ENCODE measurements around the gene FAM222A. TPM values are rescaled to one million over a fixed set of nuclear protein-coding genes. Genes with fewer than 3 reads are reported as not detected.

The FAM222A gene
- total RNA-seq, 1 donor from 2014 or later, result 0.73 TPM

DNA sequence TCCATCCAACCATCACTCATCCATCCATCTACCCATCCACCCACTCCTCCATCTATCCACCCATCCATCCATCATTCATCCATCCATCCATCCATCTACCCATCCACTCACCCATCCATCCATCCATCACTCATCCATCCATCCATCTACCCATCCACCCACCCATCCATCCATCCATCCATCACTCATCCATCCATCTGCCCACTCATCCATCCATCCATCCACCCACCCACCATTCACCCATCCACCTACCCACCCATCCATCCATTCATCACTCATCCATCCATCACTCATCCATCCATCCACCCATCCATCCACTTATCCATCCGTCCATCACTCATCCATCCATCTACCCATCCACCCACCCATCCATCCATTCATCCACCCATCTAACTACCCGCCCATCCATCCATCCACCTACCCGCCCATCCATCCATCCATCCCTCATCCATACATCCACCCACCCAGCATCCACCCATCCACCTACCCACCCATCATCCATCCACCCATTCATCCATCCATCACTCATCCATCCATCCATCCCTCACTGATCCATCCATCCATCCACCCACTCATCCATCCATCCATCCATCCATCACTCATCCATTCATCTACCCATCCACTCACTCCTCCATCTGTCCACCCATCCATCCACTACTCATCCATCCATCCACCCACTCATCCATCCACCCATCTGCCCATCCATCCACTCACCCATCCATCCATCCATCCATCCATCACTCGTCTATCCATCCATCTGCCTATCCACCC, 95.4 kb downstream of the FAM222A start:
- Mint-ChIP-seq H3K27me3 (peaks cover 3% of the 10 kb centered on the region), H3K27ac (no peak overlapping the region), H3K4me3 (no peak overlapping the region), H3K9me3 (no peaks in the 10 kb centered on the region), H3K4me1 (peaks cover 2% of the 10 kb centered on the region), H3K36me3 (ENCODE audit: low read depth) (no peaks in the 10 kb centered on the region)
- ATAC-seq (ENCODE audit: low read depth) (no peak), DNase-seq (no peak)
- intact Hi-C loops (cut with micrococcal nuclease), result no loop called here
- TF ChIP-seq, protein P1, sequence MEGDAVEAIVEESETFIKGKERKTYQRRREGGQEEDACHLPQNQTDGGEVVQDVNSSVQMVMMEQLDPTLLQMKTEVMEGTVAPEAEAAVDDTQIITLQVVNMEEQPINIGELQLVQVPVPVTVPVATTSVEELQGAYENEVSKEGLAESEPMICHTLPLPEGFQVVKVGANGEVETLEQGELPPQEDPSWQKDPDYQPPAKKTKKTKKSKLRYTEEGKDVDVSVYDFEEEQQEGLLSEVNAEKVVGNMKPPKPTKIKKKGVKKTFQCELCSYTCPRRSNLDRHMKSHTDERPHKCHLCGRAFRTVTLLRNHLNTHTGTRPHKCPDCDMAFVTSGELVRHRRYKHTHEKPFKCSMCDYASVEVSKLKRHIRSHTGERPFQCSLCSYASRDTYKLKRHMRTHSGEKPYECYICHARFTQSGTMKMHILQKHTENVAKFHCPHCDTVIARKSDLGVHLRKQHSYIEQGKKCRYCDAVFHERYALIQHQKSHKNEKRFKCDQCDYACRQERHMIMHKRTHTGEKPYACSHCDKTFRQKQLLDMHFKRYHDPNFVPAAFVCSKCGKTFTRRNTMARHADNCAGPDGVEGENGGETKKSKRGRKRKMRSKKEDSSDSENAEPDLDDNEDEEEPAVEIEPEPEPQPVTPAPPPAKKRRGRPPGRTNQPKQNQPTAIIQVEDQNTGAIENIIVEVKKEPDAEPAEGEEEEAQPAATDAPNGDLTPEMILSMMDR (IDR thresholded peaks at IDR 0.05), result no peak
- ChIA-PET POLR2A (no interaction called here), CTCF (no interaction called here)

DNA sequence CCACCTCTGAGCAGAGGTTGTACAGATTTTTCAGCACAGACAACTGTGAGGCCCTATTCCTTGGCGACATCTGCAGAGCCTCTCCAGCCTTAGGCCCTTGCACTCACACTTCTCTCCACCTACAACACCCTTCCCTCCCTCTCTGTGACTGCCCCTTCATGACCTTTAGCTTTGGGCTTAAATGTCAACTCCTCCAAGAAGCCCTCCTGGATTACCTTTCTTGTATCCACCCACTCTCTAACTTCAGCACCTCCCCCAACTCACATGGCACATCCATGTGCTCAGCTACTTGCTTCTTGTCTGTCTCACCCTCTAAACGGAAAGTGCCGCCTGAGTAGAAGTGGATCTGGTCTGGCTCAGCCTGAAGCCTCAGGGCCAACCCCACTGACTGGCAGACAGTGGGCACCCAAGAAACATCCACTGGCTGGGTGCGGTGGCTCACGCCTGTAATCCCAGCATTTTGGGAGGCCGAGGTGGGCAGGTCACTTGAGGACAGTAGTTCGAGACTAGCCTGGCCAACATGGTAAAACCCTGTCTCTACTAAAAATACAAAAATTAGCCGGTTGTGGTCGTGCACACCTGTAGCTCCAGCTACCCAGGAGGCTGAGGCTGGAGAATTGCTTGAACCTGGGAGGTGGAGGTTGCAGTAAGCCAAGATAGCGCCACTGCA, 97.5 kb downstream of the FAM222A start:
- ChIA-PET POLR2A (no interaction called here), CTCF (no interaction called here)
- TF ChIP-seq, protein P1 (IDR thresholded peaks at IDR 0.05), result no peak
- no peaks in the 10 kb centered on the region for H3K36me3 Mint-ChIP-seq (ENCODE audit: low read depth)
- no peak overlapping the region for H3K27ac Mint-ChIP-seq
- ATAC-seq (ENCODE audit: low read depth) (no peak), DNase-seq (no peak)
- intact Hi-C loops (cut with micrococcal nuclease), result no loop called here
- H3K4me1 Mint-ChIP-seq, result no peaks in the 10 kb centered on the region
- no peaks in the 10 kb centered on the region for H3K27me3 Mint-ChIP-seq
- no peak overlapping the region for H3K4me3 Mint-ChIP-seq
- no peaks in the 10 kb centered on the region for H3K9me3 Mint-ChIP-seq

DNA sequence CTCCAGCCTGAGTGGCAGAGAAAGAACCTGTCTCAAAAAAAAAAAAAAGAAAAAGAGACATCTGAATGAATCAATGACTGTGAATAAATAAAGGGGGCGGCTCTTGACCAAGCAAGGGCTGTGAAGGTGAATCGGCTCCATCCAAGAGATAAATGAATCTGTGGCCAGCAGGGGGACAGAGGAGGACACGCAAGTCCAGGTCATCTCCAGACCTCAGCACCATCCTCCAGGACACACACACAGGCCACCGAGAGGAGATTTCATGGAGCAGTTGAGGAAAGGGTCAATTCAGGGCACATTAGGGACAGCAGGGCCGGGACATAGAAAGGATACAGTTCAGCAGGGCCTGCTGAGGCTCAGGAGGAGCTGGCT, 98.0 kb downstream of the FAM222A start:
- H3K36me3 Mint-ChIP-seq (ENCODE audit: low read depth), result no peaks in the 10 kb centered on the region
- CTCF ChIA-PET, result no interaction called here
- DNase-seq (no peak), ATAC-seq (ENCODE audit: low read depth) (no peak)
- no peaks in the 10 kb centered on the region for H3K27me3 Mint-ChIP-seq
- no peak overlapping the region for H3K27ac Mint-ChIP-seq
- TF ChIP-seq, protein P1 (IDR thresholded peaks at IDR 0.05), result no peak
- H3K4me3 Mint-ChIP-seq, result no peak overlapping the region
- POLR2A ChIA-PET, result no interaction called here
- no peaks in the 10 kb centered on the region for H3K4me1 Mint-ChIP-seq
- no peaks in the 10 kb centered on the region for H3K9me3 Mint-ChIP-seq
- intact Hi-C loops (cut with micrococcal nuclease), result no loop called here

DNA sequence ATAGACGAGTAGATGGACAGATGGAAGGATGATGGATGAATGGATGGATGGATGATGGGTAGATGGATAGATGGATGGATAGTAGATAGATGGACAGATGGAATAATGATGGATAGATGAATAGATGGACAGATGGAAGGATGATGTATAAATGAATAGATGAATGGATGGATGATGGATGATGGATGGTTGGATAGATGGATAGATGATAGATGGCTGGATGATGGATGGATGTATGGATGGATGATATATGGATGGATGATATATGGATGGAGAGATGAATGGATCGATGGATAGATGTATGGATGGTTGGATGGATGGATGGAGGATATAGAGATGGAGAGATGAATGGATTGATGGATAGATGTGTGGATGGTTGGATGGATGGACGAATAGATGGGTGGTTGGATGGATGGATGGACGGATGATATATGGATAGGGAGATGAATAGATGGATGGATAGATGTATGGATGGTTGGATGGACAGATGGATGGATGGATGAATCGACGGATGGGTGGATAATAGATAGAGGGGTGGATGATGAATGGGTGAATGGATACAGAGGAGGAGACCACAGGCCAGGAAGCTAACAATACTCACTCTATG, 100.3 kb downstream of the FAM222A start:
- Mint-ChIP-seq H3K27ac (no peak overlapping the region), H3K9me3 (no peaks in the 10 kb centered on the region), H3K4me3 (no peak overlapping the region), H3K4me1 (no peaks in the 10 kb centered on the region), H3K27me3 (peaks cover 6% of the 10 kb centered on the region), H3K36me3 (ENCODE audit: low read depth) (no peaks in the 10 kb centered on the region)
- TF ChIP-seq, protein P1 (IDR thresholded peaks at IDR 0.05), result no peak
- POLR2A ChIA-PET, result no interaction called here
- DNase-seq (no peak), ATAC-seq (ENCODE audit: low read depth) (no peak)
- CTCF ChIA-PET, result no interaction called here
- intact Hi-C loops (cut with micrococcal nuclease), result no loop called here

DNA sequence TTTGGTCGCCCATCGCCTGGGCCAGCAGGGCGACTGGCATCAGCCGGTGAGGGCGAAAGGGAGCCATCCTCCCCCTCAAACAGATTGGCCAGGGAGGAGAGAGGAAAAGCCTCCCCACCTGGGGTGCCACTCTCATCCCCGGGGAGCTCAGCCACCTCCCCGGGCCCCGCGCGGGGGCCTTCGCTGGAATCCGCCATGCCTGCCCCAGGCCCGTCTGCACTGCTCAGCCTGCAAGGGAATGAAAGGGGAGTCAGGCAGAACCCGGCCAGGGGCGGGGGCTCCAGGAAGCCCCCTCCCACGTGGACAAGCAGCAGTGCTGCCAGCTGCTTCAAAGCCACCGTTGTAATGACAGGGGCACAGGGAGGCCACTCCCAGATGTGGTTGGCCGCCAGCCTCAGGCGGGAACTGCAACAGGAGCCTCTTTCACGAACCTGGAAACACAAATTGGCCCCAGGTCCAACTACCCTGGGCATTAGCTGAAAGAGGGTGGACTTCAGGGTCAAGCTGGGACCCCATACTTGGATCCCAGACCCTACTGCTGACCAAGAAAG, 101.0 kb downstream of the FAM222A start:
- H3K27me3 Mint-ChIP-seq, result peaks cover 6% of the 10 kb centered on the region
- no peaks in the 10 kb centered on the region for H3K9me3 Mint-ChIP-seq
- no peak for ATAC-seq (ENCODE audit: low read depth)
- no peak overlapping the region for H3K4me3 Mint-ChIP-seq
- CTCF ChIA-PET, result no interaction called here
- H3K27ac Mint-ChIP-seq, result no peak overlapping the region
- intact Hi-C loops (cut with micrococcal nuclease), result no loop called here
- no peaks in the 10 kb centered on the region for H3K4me1 Mint-ChIP-seq
- H3K36me3 Mint-ChIP-seq (ENCODE audit: low read depth), result no peaks in the 10 kb centered on the region
- POLR2A ChIA-PET, result no interaction called here
- no peak for DNase-seq
- TF ChIP-seq, protein P1 (IDR thresholded peaks at IDR 0.05), result no peak

Measured in activated B cell treated with CpG ODN at 0.5 μM for 24 hours (primary cell).